T-helper 17 cell (primary cell): ENCODE results near the gene ANO10. TPM values are rescaled to one million over a fixed set of nuclear protein-coding genes. Genes with fewer than 3 reads are reported as not detected.

Experiments
- ATAC-seq: fragments of 150-1000 bp; cut with Tn5 transposase; 2 replicates; pipeline ENCODE4 v1.10.0; 2021; ENCODE audit warnings: mild to moderate bottlenecking, moderate library complexity
- DNase-seq, 3 donors: peaks; one replicate each; pipeline versions ENCODE4 v3.0.0 to v3.0.0-alpha.2; 2020 to 2021
- H3K9me3 ChIP-seq: one replicate; pipeline ENCODE4 v1.7.0; 2013; ENCODE audit warnings: low read length, mild to moderate bottlenecking; ENCODE audit not compliant: control insufficient read depth, poor library complexity, severe bottlenecking
- H3K27ac Mint-ChIP-seq: one replicate; pipeline ENCODE4 v1.8.0; 2022; ENCODE audit warnings: mild to moderate bottlenecking, moderate library complexity, mixed read lengths
- H3K27me3 Mint-ChIP-seq: one replicate; pipeline ENCODE4 v1.8.0; 2022; ENCODE audit warnings: mixed read lengths
- H3K36me3 Mint-ChIP-seq: one replicate; pipeline ENCODE4 v1.8.0; 2022; ENCODE audit warnings: low read depth, mixed read lengths
- H3K4me1 Mint-ChIP-seq: one replicate; pipeline ENCODE4 v1.8.0; 2022; ENCODE audit warnings: mild to moderate bottlenecking, mixed read lengths
- H3K4me3 Mint-ChIP-seq: one replicate; pipeline ENCODE4 v1.8.0; 2022; ENCODE audit warnings: mild to moderate bottlenecking, moderate library complexity, mixed read lengths
- total RNA-seq, 4 donors: library from RNA in 2 of 4; stranded (reverse) in 2 of 4; gene quantifications; one replicate each; pipeline ENCODE4 v1.2.3 and lab custom pipeline; 2022 to 2026

Gene ANO10
- total RNA-seq, 2 donors from 2014 or later, result 8.5 to 11.1 TPM

- Mint-ChIP-seq H3K27ac (no peak overlapping the region), H3K36me3 (peaks cover 14% of the 10 kb centered on the region)
These were observed 281.4 kb downstream of the ANO10 start for GRCh38 chr3:43340403-43340802.

GRCh38 chr3:43338295-43338694, 283.5 kb downstream of the ANO10 start:
- Mint-ChIP-seq H3K4me3 (no peak overlapping the region), H3K36me3 (peaks cover 15% of the 10 kb centered on the region), H3K27ac (no peak overlapping the region), H3K4me1 (peaks cover 8% of the 10 kb centered on the region), H3K27me3 (no peaks in the 10 kb centered on the region)
- peaks cover 3% of the 10 kb centered on the region for H3K9me3 ChIP-seq
- no peak for DNase-seq
- no peak for ATAC-seq

More at GRCh38 chr3:43340403-43340802, 281.4 kb downstream of the ANO10 start:
- ATAC-seq (no peak), DNase-seq (no peak)
- peaks cover 3% of the 10 kb centered on the region for H3K9me3 ChIP-seq
- no peaks in the 10 kb centered on the region for H3K27me3 Mint-ChIP-seq
- H3K4me1 Mint-ChIP-seq, result peaks cover 20% of the 10 kb centered on the region
- H3K4me3 Mint-ChIP-seq, result no peak overlapping the region

- Mint-ChIP-seq H3K4me1 (peaks cover 5% of the 10 kb centered on the region), H3K4me3 (no peak overlapping the region), H3K27ac (no peak overlapping the region), H3K27me3 (no peaks in the 10 kb centered on the region), H3K36me3 (peaks cover 15% of the 10 kb centered on the region)
- DNase-seq (no peak), ATAC-seq (no peak)
- peaks cover 3% of the 10 kb centered on the region for H3K9me3 ChIP-seq
These were observed 286.0 kb downstream of the ANO10 start for GRCh38 chr3:43335799-43336198.

- Mint-ChIP-seq H3K36me3 (peaks cover 15% of the 10 kb centered on the region), H3K4me3 (no peak overlapping the region), H3K27me3 (no peaks in the 10 kb centered on the region), H3K4me1 (peaks cover 5% of the 10 kb centered on the region), H3K27ac (no peak overlapping the region)
- DNase-seq (no peak), ATAC-seq (no peak)
- peaks cover 3% of the 10 kb centered on the region for H3K9me3 ChIP-seq
These were observed 286.8 kb downstream of the ANO10 start for GRCh38 chr3:43334976-43335375.

- Mint-ChIP-seq H3K27ac (no peak overlapping the region), H3K27me3 (no peaks in the 10 kb centered on the region), H3K4me3 (no peak overlapping the region), H3K4me1 (peaks cover 26% of the 10 kb centered on the region), H3K36me3 (peaks cover 15% of the 10 kb centered on the region)
- H3K9me3 ChIP-seq, result no peaks in the 10 kb centered on the region
- DNase-seq, result no peak
- no peak for ATAC-seq
These were observed 290.4 kb downstream of the ANO10 start for GRCh38 chr3:43331381-43331780.

- ATAC-seq (no peak), DNase-seq (no peak)
- no peak overlapping the region for H3K27ac Mint-ChIP-seq
- no peaks in the 10 kb centered on the region for H3K27me3 Mint-ChIP-seq
- H3K36me3 Mint-ChIP-seq, result peaks cover 13% of the 10 kb centered on the region
- H3K4me1 Mint-ChIP-seq, result peaks cover 30% of the 10 kb centered on the region
- no peak overlapping the region for H3K4me3 Mint-ChIP-seq
- H3K9me3 ChIP-seq, result no peaks in the 10 kb centered on the region
These were observed 290.8 kb downstream of the ANO10 start for GRCh38 chr3:43330981-43331380.

- no peaks in the 10 kb centered on the region for H3K9me3 ChIP-seq
- Mint-ChIP-seq H3K36me3 (peaks cover 6% of the 10 kb centered on the region), H3K27me3 (no peaks in the 10 kb centered on the region), H3K4me3 (no peak overlapping the region), H3K4me1 (peaks cover 40% of the 10 kb centered on the region), H3K27ac (peak overlapping the region; percentile 51)
- ATAC-seq (no peak), DNase-seq (no peak)
These were observed 293.2 kb downstream of the ANO10 start for GRCh38 chr3:43328653-43329052.

- Mint-ChIP-seq H3K4me1 (peaks cover 42% of the 10 kb centered on the region), H3K27ac (peak overlapping the region; percentile 94), H3K27me3 (no peaks in the 10 kb centered on the region), H3K36me3 (peaks cover 4% of the 10 kb centered on the region), H3K4me3 (peak overlapping the region; percentile 45)
- ATAC-seq, result peak; percentile 33
- DNase-seq, result no peak
- no peaks in the 10 kb centered on the region for H3K9me3 ChIP-seq
These were observed 294.2 kb downstream of the ANO10 start for GRCh38 chr3:43327582-43327979.

- Mint-ChIP-seq H3K27ac (peak overlapping the region; percentile 94), H3K27me3 (no peaks in the 10 kb centered on the region), H3K36me3 (peaks cover 4% of the 10 kb centered on the region), H3K4me1 (peaks cover 47% of the 10 kb centered on the region), H3K4me3 (peak overlapping the region; percentile 58)
- H3K9me3 ChIP-seq, result no peaks in the 10 kb centered on the region
- ATAC-seq (peak; percentile 36), DNase-seq (no peak)
These were observed 294.8 kb downstream of the ANO10 start for GRCh38 chr3:43326891-43327581.

- Mint-ChIP-seq H3K27ac (no peak overlapping the region), H3K4me1 (peaks cover 55% of the 10 kb centered on the region)
- DNase-seq, result no peak
These were observed 298.3 kb downstream of the ANO10 start for GRCh38 chr3:43323541-43323940.

GRCh38 chr3:43320288-43320687, 301.5 kb downstream of the ANO10 start:
- ATAC-seq, result no peak

More at GRCh38 chr3:43323541-43323940, 298.3 kb downstream of the ANO10 start:
- no peaks in the 10 kb centered on the region for H3K27me3 Mint-ChIP-seq
- H3K36me3 Mint-ChIP-seq, result peaks cover 4% of the 10 kb centered on the region
- no peaks in the 10 kb centered on the region for H3K9me3 ChIP-seq
- H3K4me3 Mint-ChIP-seq, result no peak overlapping the region
- ATAC-seq, result no peak

GRCh38 chr3:43319794-43320193, 302.0 kb downstream of the ANO10 start:
- peaks cover 7% of the 10 kb centered on the region for H3K36me3 Mint-ChIP-seq
- H3K9me3 ChIP-seq, result no peaks in the 10 kb centered on the region
- H3K27me3 Mint-ChIP-seq, result no peaks in the 10 kb centered on the region
- DNase-seq, result no peak
- ATAC-seq, result no peak
- peaks cover 49% of the 10 kb centered on the region for H3K4me1 Mint-ChIP-seq
- peak overlapping the region; percentile 83 for H3K27ac Mint-ChIP-seq
- H3K4me3 Mint-ChIP-seq, result no peak overlapping the region

More at GRCh38 chr3:43320288-43320687, 301.5 kb downstream of the ANO10 start:
- DNase-seq, result no peak
- H3K36me3 Mint-ChIP-seq, result peaks cover 7% of the 10 kb centered on the region
- no peaks in the 10 kb centered on the region for H3K27me3 Mint-ChIP-seq
- no peaks in the 10 kb centered on the region for H3K9me3 ChIP-seq
- peaks cover 48% of the 10 kb centered on the region for H3K4me1 Mint-ChIP-seq
- peak overlapping the region; percentile 83 for H3K27ac Mint-ChIP-seq
- no peak overlapping the region for H3K4me3 Mint-ChIP-seq

GRCh38 chr3:43319376-43319775, 302.4 kb downstream of the ANO10 start:
- peak overlapping the region; percentile 53 for H3K4me3 Mint-ChIP-seq

More at GRCh38 chr3:43319376-43319775, 302.4 kb downstream of the ANO10 start:
- H3K27ac Mint-ChIP-seq, result peak overlapping the region; percentile 83
- H3K36me3 Mint-ChIP-seq, result peaks cover 7% of the 10 kb centered on the region
- H3K4me1 Mint-ChIP-seq, result peaks cover 48% of the 10 kb centered on the region
- DNase-seq, result no peak
- H3K27me3 Mint-ChIP-seq, result no peaks in the 10 kb centered on the region
- ATAC-seq, result no peak
- H3K9me3 ChIP-seq, result no peaks in the 10 kb centered on the region
